HG02938 (cell line): ENCODE data around the gene PYGO2.
A peak's percentile ranks its signal among the peaks of the same experiment; 100 is the strongest.
"Not testable (repeated sequence)": the region's sequence is repeated elsewhere in the genome, so short reads cannot be mapped to it uniquely, and the experiment has no call there.

Source experiments
- ATAC-seq: cut with Tn5 transposase; IDR thresholded peaks from one replicate; pipeline ENCODE4 v1.9.1; 2021; ENCODE audit warnings: mild to moderate bottlenecking, moderate library complexity; ENCODE audit not compliant: unreplicated experiment

Gene PYGO2

DNA sequence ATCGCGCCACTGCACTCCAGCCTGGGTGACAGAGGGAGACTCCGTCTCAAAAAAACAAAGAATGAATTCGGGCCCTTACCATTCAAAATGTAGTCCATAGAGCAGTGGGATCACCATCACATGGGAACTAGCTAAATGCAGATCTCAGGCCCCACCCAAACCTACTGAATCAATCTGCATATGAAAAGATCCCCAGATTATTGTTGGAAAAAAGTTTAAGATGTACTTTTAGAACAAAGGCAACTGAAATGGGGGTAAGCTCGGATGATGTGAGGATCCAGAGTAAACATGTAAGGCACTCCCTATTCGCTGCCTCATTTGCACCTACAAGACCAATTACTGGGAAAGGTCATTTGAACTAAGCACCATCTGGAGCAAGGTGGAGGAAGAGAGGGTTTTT is 20.8 kb upstream of the PYGO2 start:
- ATAC-seq = no peak

- no peak for ATAC-seq
Observed at GRCh38 chr1:154978360-154978759, 16.8 kb upstream of the PYGO2 start.

GRCh38 chr1:154977762-154978161 is 16.2 kb upstream of the PYGO2 start:
- ATAC-seq = not testable (repeated sequence)

- ATAC-seq = no peak
Observed at GRCh38 chr1:154975409-154976059, 14.0 kb upstream of the PYGO2 start.

- ATAC-seq = peak; percentile 47
Observed at GRCh38 chr1:154974808-154975408, 13.3 kb upstream of the PYGO2 start.

GRCh38 chr1:154974102-154974807 is 12.7 kb upstream of the PYGO2 start, which contains the start of gene CKS1B:
Gene CKS1B (plus strand): TSS chr1:154974681. CDS start chr1:154974746, 65 bp downstream.
- ATAC-seq = peak; percentile 78

DNA sequence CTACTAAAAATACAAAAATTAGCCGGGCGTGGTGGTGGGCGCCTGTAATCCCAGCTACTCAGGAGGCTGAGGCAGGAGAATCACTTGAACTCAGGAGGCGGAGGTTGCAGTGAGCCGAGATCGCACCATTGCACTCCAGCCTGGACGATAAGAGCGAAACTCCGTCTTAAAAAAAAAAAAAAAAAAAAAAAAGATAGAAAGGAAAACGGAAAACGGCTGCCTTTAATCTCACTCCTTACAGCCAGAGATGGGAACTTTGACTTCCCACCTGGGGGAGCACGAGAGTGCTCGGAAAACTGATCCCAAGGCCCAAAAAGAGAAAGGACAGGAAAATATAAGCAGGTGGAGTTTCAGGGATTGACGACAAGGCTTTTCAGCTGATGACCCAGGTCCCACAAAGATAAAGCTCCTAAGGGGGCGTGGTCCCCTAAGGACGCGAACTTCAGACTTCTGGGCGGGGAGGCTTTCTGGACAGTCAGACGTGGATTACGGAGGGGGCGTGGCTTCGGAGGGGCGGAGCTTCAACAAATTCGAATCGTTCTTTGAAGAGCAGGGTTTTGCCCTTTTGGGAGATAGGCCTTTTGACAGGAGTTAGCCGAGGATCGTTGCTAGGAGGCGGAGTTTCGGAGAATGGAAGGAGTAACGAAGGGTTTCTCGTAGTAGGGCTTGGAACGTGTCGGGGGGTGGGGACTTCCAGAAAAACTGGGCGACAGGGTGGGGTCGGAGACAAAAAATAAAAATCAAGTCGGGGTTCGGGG is 11.9 kb upstream of the PYGO2 start:
- ATAC-seq = peak; percentile 5

DNA sequence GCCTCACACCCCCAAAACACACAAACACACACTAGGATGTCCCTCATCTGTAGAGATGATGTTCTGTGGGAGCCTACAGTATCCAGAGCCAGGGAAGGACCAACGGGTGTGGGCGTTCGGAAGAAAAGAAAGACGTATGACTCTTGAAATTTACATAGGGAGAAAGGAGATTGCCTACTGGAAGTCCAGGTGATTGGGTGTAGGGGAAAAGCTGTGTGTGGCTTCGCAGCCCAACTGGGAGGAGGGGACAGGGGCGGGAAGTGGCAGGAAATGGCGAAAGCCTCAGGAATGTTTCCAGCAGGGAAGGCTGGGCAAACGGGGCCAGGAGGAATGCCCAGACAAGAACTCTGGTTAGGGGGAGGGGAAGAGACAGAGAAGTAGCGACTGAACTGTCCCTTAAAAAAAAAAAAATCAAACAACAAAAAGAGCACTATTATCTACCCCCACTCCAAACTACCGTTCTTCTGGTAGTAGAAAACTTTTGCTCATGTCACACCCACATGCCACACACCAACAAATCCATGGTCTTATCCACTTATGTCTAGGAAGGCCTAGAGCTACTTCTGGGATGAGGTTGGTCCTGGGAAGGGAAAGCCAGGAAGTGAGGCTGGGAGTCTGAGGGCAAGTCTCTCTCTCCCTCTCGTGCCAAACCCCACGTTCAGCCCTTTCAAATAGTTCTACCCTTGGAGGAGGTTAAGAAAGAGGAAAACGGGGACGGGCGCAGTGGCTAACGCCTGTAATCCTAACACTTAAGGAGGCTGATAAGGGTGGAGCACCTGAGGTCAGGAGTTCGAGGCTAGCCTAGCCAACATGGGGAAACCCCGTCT is 11.1 kb upstream of the PYGO2 start:
- ATAC-seq = no peak

GRCh38 chr1:154972213-154972516 is 10.6 kb upstream of the PYGO2 start:
- no peak for ATAC-seq

DNA sequence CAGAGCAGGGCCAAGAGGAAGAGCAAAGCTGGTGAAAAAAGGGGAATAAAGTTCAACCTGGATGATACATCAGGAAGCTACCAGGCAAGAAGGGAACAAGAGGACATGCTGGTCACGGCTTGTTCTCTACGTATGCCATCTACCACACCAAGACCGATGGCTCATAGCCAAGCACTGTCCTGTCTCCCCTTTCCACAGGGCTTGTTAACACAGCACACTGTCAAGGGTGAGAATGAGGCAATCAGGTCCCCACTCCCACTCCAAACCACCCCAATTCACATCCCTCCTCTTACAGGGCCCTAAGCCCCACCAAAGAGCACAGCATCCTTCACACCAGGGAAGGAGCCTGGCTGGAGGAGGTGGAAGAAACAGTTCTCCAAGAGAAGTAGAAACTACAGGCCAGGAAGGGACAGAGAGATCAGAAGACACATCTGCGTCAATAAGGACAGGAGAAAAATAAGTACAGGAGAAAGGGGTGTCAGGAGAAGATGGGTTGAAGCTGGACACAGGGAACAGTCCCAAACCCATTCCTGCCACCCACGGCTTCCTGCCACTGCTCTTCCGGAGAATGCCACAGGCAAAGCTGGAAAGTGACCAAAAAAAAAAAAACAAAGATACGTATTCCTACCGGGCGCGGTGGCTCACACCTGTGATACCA is 9.9 kb upstream of the PYGO2 start:
- no peak for ATAC-seq

- ATAC-seq = no peak
Observed at GRCh38 chr1:154970631-154971340, 9.2 kb upstream of the PYGO2 start, which contains the start of gene SHC1. Gene SHC1 (minus strand): TSS chr1:154970747. CDS start chr1:154970526, 221 bp downstream.

DNA sequence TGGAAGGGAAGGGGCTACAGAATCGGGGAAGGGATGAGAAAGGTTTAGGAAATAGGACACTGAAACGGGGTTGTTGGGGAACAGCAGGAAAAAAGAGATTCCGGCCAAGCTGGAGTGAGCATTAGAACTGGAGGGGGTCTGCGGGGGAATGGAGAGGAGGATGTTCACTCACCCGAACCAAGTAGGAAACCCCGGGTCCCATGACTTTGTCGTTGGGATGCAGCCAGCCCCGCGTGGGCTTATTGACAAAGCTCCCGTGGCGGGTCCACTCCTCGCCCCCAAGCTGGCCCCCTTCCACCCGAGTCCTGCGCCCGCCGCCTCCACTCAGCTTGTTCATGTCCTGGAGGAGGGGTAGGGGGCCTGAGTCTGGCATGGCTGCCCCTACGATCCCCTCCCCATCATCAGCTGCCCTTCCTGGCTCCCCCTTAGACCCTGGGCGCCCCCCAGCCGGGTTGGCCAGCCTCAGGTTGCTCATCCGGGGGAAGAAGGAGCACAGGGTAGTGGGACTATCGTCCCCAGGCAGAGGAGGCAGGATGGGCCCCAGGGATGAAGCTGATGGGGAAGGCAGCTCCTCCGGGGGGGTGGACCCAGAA is 8.4 kb upstream of the PYGO2 start:
- no peak for ATAC-seq

DNA sequence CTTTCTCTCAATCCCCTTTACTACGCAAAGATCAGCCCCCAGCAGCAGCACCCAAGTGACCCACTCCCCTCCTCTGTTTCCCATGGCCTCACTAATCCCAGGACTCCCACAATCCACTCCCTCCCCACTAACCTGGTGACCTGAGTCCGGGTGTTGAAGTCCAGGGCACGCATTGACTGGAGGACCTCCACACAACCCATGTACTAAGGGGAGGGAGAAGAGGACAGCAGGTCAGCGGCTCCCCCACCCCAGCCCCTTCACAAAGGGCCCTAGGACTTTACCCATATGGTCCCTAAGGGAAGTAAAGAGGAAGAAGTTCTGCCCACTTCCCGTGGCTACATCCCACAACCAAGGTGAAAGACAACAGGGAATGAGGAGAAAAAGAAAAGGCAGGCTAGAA is 7.7 kb upstream of the PYGO2 start:
- ATAC-seq = no peak

DNA sequence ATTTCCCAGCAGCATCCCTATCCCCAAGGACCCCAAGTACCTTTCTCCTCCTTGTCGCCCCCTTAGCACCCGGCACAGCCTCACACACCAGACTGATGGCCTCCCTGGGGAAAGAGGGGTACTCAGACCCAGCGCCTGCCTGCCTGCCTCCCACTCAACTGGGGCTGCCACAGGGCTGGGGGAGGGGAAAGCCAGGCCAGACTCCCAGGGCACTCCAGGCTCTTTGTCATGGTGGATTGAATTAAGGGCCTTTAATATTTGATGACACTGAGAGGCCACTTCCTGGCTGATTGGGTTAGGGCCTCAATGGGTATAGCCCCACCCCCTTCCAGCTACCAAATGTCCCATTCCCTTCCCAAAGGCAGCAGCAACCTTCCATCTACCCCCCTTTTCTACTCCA is 7.1 kb upstream of the PYGO2 start:
- no peak for ATAC-seq

DNA sequence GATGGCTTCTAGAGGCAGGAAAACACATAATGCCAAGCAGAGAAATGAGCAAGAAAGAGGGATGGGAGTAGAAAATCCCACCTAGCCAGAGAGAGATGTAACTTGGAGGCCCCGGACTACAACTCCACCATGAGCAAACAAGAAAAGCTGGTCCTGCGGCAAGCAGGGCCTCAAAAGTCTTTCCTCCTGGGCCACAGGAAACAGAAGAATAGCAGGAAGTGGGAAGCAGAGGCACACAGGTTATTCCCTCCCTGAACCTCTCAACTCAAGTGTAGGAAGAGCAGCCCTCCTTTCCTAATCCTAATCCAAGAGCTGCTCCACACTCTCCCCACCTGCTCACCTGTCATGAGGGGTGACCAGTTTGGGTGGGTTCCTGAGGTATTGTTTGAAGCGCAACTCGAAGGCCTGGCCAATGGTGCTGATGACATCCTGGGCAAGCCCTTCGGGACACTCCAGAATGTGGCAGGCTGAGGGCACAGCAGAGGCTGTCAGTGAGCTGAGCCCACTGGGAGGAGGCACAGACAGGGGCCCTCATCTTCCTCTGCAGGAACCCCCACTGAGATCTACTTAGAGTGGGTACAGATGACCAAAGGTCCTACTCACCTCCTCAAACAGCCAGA is 5.9 kb upstream of the PYGO2 start:
- ATAC-seq = no peak

DNA sequence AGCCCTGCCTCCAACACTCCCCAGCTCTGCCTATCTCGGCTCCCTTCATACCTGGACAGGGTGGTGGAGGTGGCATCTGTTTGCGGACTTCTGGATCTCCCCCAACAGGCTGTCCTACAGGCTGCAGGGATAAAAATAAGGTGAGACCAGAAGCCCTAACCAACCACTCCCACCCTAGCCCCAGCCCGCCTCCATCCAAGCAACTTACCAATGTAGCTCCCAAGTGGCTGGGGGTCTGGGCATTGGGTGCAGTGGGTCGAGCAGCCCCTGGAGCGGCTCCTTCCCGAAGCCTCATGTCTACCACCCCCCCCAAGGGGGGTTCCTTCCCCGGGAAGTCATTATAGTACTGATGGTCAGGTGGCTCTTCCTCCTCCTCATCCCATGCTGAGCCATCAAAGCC is 4.5 kb upstream of the PYGO2 start:
- ATAC-seq = no peak

GRCh38 chr1:154964359-154964758 is 2.8 kb upstream of the PYGO2 start:
- ATAC-seq = no peak

DNA sequence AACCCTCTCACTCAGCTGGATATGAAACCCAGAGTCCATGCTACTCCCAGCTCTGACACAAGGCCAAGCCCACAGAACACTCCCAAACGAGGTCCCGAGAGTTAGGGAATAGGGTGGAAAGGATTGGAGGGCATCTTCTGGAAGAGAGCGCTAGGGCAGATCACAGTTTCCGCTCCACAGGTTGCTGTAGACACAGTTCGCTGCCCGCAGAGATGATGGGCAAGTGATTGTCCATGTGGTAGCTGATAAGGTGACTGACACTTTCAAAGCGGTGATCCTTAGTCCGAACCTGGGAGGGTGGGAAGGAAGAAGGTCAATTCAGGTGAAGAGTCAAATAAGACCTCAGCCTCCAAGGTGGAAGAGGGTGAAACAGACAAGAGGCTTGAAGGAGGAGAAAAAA is 2.1 kb upstream of the PYGO2 start:
- no peak for ATAC-seq
